ENCODE data around the gene MYLK3. TPM values are rescaled to one million over a fixed set of nuclear protein-coding genes. Genes with fewer than 3 reads are reported as not detected.
A peak's percentile ranks its signal among the peaks of the same experiment; 100 is the strongest.
"Not testable (repeated sequence)": the region's sequence is repeated elsewhere in the genome, so short reads cannot be mapped to it uniquely, and the experiment has no call there.

Gene MYLK3
- total RNA-seq, 3 donors from 2014 or later, result 0.03 to 0.63 (median 0.41) TPM

DNA sequence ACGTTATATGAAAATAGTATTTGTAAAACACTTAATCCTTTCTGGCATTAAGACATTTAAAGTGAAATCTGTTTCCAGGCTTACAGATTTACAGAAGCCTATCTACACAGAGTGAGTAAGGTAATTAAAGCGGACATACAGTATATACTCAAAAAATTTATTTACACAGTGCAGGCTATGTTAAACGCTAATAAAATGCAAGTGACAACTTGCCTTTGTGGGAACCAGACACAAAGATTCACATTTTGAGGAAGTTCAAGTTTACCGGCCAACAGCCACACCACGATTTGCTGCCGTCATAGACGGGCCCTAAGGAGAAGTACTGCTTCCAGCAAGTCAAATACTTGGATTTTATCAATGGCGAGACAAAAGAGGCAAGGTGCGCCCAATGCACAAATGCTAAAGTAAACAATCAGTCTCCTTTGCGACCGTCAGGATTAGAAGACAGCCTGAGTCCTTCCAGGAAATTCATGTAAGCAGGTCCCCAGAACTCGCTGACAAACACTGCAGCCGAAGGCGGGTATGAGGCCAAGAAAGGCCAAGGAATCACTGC lies 60.0 kb downstream of the MYLK3 start:
- DNase-seq, result peak in 2 of 3 donors; percentile 63 to 67
- TF ChIP-seq, protein P1, sequence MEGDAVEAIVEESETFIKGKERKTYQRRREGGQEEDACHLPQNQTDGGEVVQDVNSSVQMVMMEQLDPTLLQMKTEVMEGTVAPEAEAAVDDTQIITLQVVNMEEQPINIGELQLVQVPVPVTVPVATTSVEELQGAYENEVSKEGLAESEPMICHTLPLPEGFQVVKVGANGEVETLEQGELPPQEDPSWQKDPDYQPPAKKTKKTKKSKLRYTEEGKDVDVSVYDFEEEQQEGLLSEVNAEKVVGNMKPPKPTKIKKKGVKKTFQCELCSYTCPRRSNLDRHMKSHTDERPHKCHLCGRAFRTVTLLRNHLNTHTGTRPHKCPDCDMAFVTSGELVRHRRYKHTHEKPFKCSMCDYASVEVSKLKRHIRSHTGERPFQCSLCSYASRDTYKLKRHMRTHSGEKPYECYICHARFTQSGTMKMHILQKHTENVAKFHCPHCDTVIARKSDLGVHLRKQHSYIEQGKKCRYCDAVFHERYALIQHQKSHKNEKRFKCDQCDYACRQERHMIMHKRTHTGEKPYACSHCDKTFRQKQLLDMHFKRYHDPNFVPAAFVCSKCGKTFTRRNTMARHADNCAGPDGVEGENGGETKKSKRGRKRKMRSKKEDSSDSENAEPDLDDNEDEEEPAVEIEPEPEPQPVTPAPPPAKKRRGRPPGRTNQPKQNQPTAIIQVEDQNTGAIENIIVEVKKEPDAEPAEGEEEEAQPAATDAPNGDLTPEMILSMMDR (IDR thresholded peaks at IDR 0.05), result no peak
- H3K36me3 ChIP-seq (ENCODE audit: low read depth), result no peaks in the 10 kb centered on the region
- H3K4me1 ChIP-seq (ENCODE audit: low read depth), result peaks cover 39% of the 10 kb centered on the region
- intact Hi-C loops (cut with DNase I, micrococcal nuclease), result loop anchor here in 1 of 2 donors (5.0 kb wide), 1 partner anchor 144 kb away; the partner anchor contains the start of gene C16orf87
- peak overlapping the region; percentile 70 for H3K4me3 ChIP-seq
- ATAC-seq, result peak; percentile 6
- H3K9me3 ChIP-seq, result no peaks in the 10 kb centered on the region

DNA sequence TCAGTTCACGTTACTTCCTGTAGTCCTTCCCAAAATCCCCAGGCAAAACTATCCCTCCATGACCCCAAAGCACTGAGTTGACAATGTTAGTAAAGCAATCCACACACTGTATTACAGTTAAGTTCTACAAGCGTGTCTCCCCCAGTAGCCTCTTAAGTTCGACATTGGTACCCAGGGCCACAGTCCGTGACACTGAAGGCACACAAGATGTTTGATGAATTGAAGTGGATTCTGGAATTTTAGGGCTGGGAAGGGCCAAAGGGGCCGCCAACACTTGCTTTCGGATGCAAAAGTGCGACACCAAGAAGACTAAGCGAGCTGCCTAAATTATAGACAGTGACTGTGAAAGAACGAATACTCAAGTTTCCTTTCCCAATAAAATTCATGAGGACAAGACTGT lies 60.7 kb downstream of the MYLK3 start:
- peak in 1 of 3 donors; percentile 4 for DNase-seq
- Histone ChIP-seq H3K9me3 (no peaks in the 10 kb centered on the region), H3K4me3 (no peak overlapping the region), H3K4me1 (ENCODE audit: low read depth) (peaks cover 39% of the 10 kb centered on the region), H3K36me3 (ENCODE audit: low read depth) (no peaks in the 10 kb centered on the region)
- intact Hi-C loops (cut with DNase I, micrococcal nuclease), result loop anchor here in 1 of 2 donors (5.0 kb wide), 1 partner anchor 145 kb away; the partner anchor contains the start of gene C16orf87
- TF ChIP-seq, protein P1 (IDR thresholded peaks at IDR 0.05), result no peak
- ATAC-seq, result no peak

- no peak for ATAC-seq
- TF ChIP-seq, protein P1 (IDR thresholded peaks at IDR 0.05), result no peak
- peaks cover 39% of the 10 kb centered on the region for H3K4me1 ChIP-seq (ENCODE audit: low read depth)
Observed at GRCh38 chr16:46686815-46687473, 61.2 kb downstream of the MYLK3 start.

GRCh38 chr16:46681867-46682266 lies 66.3 kb downstream of the MYLK3 start:
- DNase-seq; H3K9me3 ChIP-seq; H3K4me1 ChIP-seq (ENCODE audit: low read depth); ATAC-seq; H3K4me3 ChIP-seq; intact Hi-C loops (cut with DNase I, micrococcal nuclease): not testable (repeated sequence)
- H3K36me3 ChIP-seq (ENCODE audit: low read depth), result peaks cover 14% of the 10 kb centered on the region

More at GRCh38 chr16:46686815-46687473, 61.2 kb downstream of the MYLK3 start:
- no peaks in the 10 kb centered on the region for H3K9me3 ChIP-seq
- intact Hi-C loops (cut with DNase I, micrococcal nuclease), result loop anchor here in 1 of 2 donors (5.0 kb wide), 1 partner anchor 145 kb away; the partner anchor contains the start of gene C16orf87
- no peaks in the 10 kb centered on the region for H3K36me3 ChIP-seq (ENCODE audit: low read depth)
- DNase-seq, result no peak
- no peak overlapping the region for H3K4me3 ChIP-seq

GRCh38 chr16:46677943-46678342 lies 70.2 kb downstream of the MYLK3 start:
- H3K4me3 ChIP-seq; DNase-seq; ATAC-seq; H3K9me3 ChIP-seq; H3K4me1 ChIP-seq (ENCODE audit: low read depth): not testable (repeated sequence)
- H3K36me3 ChIP-seq (ENCODE audit: low read depth), result peaks cover 18% of the 10 kb centered on the region
- intact Hi-C loops (cut with DNase I, micrococcal nuclease), result loop anchor here in 1 of 2 donors (10.0 kb wide), 1 partner anchor 127 kb away; no protein-coding TSS in a partner anchor

GRCh38 chr16:46673320-46674013 lies 74.7 kb downstream of the MYLK3 start:
- peaks cover 14% of the 10 kb centered on the region for H3K36me3 ChIP-seq (ENCODE audit: low read depth)
- TF ChIP-seq, protein P1 (IDR thresholded peaks at IDR 0.05), result peak; percentile 72
- intact Hi-C loops (cut with DNase I, micrococcal nuclease), result loop anchor here in 1 of 2 donors (10.0 kb wide), 1 partner anchor 131 kb away; no protein-coding TSS in a partner anchor
- H3K9me3 ChIP-seq, result no peaks in the 10 kb centered on the region
- no peaks in the 10 kb centered on the region for H3K4me1 ChIP-seq (ENCODE audit: low read depth)
- peak in 1 of 3 donors; percentile 63 for DNase-seq
- H3K4me3 ChIP-seq, result no peak overlapping the region
- peak; percentile 98 for ATAC-seq

Measured in mucosa of descending colon (tissue), 3 donors.